ENCODE results near the gene PIM3. TPM values are rescaled to one million over a fixed set of nuclear protein-coding genes. Genes with fewer than 3 reads are reported as not detected.

Gene PIM3
- total RNA-seq, 1 donor from 2014 or later, result 31.0 TPM

DNA sequence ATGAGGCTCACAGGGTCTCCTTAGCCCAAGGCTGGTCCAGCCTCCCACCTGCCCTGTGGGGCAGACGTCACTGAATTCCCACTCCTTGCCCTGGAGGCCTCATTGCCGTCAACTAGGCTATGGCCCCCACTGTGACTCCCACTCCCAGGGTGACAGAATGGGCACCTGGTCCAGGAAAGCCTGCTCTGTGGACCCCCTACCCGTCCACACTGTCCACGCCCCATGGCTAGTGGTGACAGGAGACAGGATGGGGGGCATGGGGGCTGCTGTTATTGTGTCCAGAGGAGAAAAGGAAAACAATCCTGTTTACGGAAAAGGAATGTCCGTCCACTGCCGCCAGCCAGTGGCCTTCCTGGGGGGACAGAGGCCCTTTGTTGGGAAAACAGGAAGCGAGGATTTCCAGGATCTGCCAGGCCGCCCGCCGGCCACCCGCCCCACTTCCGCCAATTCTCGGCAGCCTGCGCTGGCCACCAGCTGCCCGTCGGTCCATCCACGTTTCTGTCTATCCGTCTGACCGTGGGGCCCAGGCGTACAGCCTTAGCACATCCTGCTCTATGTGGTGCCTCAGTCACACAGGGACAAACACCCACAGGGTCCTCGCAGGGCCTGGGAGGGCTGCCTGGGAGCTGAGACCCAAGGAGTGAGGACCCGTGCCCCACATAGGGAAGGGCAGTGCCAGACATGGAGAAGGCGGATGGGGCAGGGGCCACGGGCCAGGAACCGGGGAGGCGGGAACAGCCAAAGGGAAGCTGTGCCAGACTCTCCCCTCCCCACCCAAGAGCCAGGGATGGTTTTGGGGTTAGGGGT is 22.6 kb upstream of the PIM3 start:
- Mint-ChIP-seq H3K36me3 (ENCODE audit: low read depth) (no peaks in the 10 kb centered on the region), H3K4me3 (peak overlapping the region; percentile 54), H3K27ac (ENCODE audit: unreplicated experiment) (peak overlapping the region; percentile 84), H3K4me1 (peaks cover 25% of the 10 kb centered on the region), H3K27me3 (ENCODE audit: low read depth) (no peaks in the 10 kb centered on the region), H3K9me3 (no peaks in the 10 kb centered on the region)
- TF ChIP-seq, protein P1, sequence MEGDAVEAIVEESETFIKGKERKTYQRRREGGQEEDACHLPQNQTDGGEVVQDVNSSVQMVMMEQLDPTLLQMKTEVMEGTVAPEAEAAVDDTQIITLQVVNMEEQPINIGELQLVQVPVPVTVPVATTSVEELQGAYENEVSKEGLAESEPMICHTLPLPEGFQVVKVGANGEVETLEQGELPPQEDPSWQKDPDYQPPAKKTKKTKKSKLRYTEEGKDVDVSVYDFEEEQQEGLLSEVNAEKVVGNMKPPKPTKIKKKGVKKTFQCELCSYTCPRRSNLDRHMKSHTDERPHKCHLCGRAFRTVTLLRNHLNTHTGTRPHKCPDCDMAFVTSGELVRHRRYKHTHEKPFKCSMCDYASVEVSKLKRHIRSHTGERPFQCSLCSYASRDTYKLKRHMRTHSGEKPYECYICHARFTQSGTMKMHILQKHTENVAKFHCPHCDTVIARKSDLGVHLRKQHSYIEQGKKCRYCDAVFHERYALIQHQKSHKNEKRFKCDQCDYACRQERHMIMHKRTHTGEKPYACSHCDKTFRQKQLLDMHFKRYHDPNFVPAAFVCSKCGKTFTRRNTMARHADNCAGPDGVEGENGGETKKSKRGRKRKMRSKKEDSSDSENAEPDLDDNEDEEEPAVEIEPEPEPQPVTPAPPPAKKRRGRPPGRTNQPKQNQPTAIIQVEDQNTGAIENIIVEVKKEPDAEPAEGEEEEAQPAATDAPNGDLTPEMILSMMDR (conservative IDR thresholded peaks at IDR 0.05), result no peak
- no peak for DNase-seq (ENCODE audit: low read depth, low spot score)

GRCh38 chr22:49938565-49939136 is 21.9 kb upstream of the PIM3 start:
- peaks cover 19% of the 10 kb centered on the region for H3K4me1 Mint-ChIP-seq
- no peaks in the 10 kb centered on the region for H3K36me3 Mint-ChIP-seq (ENCODE audit: low read depth)
- TF ChIP-seq, protein P1 (conservative IDR thresholded peaks at IDR 0.05), result no peak
- DNase-seq (ENCODE audit: low read depth, low spot score), result no peak
- no peak overlapping the region for H3K4me3 Mint-ChIP-seq
- no peaks in the 10 kb centered on the region for H3K27me3 Mint-ChIP-seq (ENCODE audit: low read depth)
- no peaks in the 10 kb centered on the region for H3K9me3 Mint-ChIP-seq
- no peak overlapping the region for H3K27ac Mint-ChIP-seq (ENCODE audit: unreplicated experiment)

DNA sequence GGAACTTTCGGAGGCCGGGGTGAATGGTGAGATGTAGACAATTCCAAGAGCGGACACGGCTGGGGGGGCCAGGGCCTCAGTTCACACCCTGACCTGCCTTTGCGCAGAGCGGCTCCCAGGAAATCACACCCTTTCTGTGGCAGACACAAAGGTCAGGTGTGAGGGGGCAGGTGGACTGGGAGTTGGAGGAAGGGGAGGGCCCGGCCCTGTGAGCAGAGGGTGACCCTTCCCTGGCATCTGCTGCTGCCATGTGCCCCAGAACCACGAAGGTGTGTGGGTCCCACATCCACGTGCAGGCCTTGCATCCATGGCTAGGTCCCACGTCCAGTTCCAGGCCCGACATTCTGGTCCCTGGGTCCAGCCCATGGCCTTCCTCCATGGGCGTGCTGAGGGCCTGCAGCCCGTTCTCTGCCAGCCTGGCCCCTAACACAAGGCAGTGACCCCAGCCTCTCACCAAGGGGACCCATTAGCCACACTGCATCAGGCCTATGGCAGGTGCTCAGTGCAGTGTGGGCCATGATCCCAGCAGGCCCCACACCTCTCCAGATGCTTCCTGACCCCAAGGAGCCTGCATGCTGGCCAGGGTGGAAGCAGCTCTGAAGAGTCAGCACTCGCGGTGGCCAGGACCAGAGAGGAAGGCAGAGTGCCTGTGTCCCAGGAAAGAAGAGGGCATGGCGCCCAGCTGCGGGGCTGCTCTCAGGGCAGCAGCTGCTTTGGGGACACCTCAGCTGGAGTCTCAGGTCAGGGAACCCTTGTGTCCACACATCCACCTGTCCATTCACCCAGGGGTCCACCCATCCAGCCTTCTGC is 18.9 kb upstream of the PIM3 start:
- H3K27ac Mint-ChIP-seq (ENCODE audit: unreplicated experiment), result no peak overlapping the region
- H3K36me3 Mint-ChIP-seq (ENCODE audit: low read depth), result no peaks in the 10 kb centered on the region
- no peaks in the 10 kb centered on the region for H3K9me3 Mint-ChIP-seq
- H3K27me3 Mint-ChIP-seq (ENCODE audit: low read depth), result no peaks in the 10 kb centered on the region
- no peak for DNase-seq (ENCODE audit: low read depth, low spot score)
- no peak overlapping the region for H3K4me3 Mint-ChIP-seq
- TF ChIP-seq, protein P1 (conservative IDR thresholded peaks at IDR 0.05), result no peak
- H3K4me1 Mint-ChIP-seq, result peaks cover 27% of the 10 kb centered on the region

DNA sequence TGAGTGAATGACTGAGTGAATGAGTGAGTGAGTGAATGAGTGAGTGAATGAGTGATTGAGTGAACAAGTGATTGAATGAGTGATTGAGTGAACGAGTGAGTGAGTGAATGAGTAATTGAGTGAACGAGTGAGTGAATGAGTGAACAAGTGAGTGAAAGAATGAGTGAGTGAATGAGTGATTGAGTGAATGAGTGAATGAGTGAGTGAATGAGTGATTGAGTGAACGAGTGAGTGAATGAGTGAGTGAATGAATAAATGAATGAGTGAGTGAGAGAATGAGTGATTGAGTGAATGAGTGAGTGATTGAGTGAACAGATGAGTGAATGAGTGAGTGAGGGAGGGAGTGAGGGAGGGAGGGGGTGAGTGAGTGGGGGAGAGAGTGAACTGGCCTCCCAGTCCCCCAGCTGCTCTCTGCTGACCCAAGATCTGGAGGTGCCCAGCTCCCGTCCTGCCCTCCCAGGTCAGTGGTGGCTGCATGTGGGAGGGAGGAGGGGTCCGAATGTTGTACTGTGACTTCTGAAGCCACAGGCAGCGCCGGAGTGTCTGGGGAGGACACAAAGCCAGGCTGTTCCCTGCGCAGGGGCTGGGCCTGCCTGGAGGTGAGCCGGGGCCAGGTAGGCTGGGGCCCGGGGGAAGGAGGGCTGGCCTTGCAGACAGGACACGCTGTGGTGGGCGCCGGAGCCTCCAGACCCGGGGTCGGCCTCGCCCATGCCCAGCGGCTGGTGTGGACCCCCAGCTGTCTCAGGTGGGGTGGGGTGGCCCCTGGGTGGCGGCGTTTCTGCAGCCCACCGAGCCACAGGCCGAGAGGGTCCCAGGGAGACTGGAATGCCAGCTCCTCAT is 17.8 kb upstream of the PIM3 start:
- DNase-seq (ENCODE audit: low read depth, low spot score), result no peak
- H3K4me1 Mint-ChIP-seq, result peaks cover 28% of the 10 kb centered on the region

More for the DNA sequence above, 17.8 kb upstream of the PIM3 start:
- Mint-ChIP-seq H3K9me3 (no peaks in the 10 kb centered on the region), H3K36me3 (ENCODE audit: low read depth) (no peaks in the 10 kb centered on the region), H3K27me3 (ENCODE audit: low read depth) (no peaks in the 10 kb centered on the region), H3K4me3 (no peak overlapping the region), H3K27ac (ENCODE audit: unreplicated experiment) (no peak overlapping the region)
- TF ChIP-seq, protein P1 (conservative IDR thresholded peaks at IDR 0.05), result no peak
